HG03139 (cell line): ENCODE results near the gene CSTB.
"Not testable (repeated sequence)": the region's sequence is repeated elsewhere in the genome, so short reads cannot be mapped to it uniquely, and the experiment has no call there.

ENCODE experiments used
- ATAC-seq: cut with Tn5 transposase; IDR thresholded peaks from one replicate; pipeline ENCODE4 v1.9.1; 2021; ENCODE audit not compliant: unreplicated experiment

The CSTB gene

GRCh38 chr21:43775795-43776430, at the start of gene CSTB:
TSS of gene CSTB (minus strand) at chr21:43776308. CDS start at chr21:43776269, 39 bp downstream.
- ATAC-seq: peak; percentile 70

GRCh38 chr21:43825242-43825935, 49.3 kb upstream of the CSTB start:
- ATAC-seq: no peak

GRCh38 chr21:43824333-43825241, 48.5 kb upstream of the CSTB start:
- no peak for ATAC-seq

GRCh38 chr21:43822741-43823140, 46.6 kb upstream of the CSTB start:
- not testable (repeated sequence) for ATAC-seq

- not testable (repeated sequence) for ATAC-seq
Observed at GRCh38 chr21:43822166-43822565, 46.1 kb upstream of the CSTB start.

GRCh38 chr21:43820466-43820865, 44.4 kb upstream of the CSTB start:
- no peak for ATAC-seq

- ATAC-seq: no peak
Observed at GRCh38 chr21:43819511-43820405, 43.6 kb upstream of the CSTB start.

- no peak for ATAC-seq
Observed at GRCh38 chr21:43818685-43819084, 42.6 kb upstream of the CSTB start.

- ATAC-seq: no peak
Observed at GRCh38 chr21:43817157-43818086, 41.3 kb upstream of the CSTB start.

- no peak for ATAC-seq
Observed at GRCh38 chr21:43816611-43817071, 40.5 kb upstream of the CSTB start.

- no peak for ATAC-seq
Observed at GRCh38 chr21:43815991-43816390, 39.9 kb upstream of the CSTB start.

- ATAC-seq: no peak
Observed at GRCh38 chr21:43815107-43815613, 39.1 kb upstream of the CSTB start.

- no peak for ATAC-seq
Observed at GRCh38 chr21:43814215-43815106, 38.4 kb upstream of the CSTB start.

- ATAC-seq: no peak
Observed at GRCh38 chr21:43813656-43813980, 37.5 kb upstream of the CSTB start.

GRCh38 chr21:43812957-43813655, 37.0 kb upstream of the CSTB start:
- ATAC-seq: no peak

GRCh38 chr21:43812139-43812821, 36.2 kb upstream of the CSTB start:
- ATAC-seq: no peak
